Body of pancreas (tissue), 4 donors: ENCODE data around the gene C1orf94.

Experiments used
- POLR2A ChIP-seq, 3 donors: fragments of 450-650 bp; IDR thresholded peaks; one replicate each; pipeline ENCODE4 v1.6.1; 2016; ENCODE audit warnings: antibody characterized with exemption in 3 of 3, mild to moderate bottlenecking in 2 of 3
- TF ChIP-seq, protein P1 (sequence below), 7 experiments: fragments of 450-650 bp in 4 of 7; fragments of 200-600 bp in 3 of 7; sonication (generic) in 3 of 7; IDR thresholded peaks; one replicate each; pipeline ENCODE4 v1.5.1; 2016 to 2019; ENCODE audit warnings: antibody characterized with exemption in 7 of 7

DNA sequence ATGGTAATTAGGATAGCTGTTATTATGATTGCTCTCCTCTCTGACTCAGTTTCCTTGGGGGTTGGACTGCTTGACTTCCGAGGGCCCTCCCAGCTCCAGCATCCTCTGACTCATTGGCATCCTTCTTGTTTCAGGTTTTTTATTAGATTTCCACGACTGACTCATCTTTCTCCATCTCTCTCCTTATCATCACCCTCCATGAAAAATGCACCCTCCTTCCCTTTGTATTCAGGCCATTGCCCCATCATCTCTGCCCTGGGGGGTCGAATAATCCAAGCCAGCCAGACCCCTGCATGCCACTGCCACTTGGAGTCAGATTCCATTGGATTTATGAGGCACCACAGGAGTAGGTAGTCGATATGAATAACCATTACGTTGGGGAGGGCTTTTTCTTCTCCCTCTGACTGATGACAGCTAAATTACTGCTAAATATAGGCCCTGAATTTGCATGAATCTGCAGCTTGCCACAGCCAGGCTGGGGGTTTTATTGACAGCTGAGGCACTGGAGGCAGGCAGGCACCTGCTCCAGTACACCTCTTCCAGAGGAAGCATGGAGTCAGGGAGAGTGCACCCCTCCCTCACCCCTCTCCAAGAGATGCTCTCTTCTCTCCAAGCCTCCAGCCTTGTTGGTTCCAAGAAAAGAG lies 91.7 kb downstream of the C1orf94 start:
- TF ChIP-seq, protein P1, sequence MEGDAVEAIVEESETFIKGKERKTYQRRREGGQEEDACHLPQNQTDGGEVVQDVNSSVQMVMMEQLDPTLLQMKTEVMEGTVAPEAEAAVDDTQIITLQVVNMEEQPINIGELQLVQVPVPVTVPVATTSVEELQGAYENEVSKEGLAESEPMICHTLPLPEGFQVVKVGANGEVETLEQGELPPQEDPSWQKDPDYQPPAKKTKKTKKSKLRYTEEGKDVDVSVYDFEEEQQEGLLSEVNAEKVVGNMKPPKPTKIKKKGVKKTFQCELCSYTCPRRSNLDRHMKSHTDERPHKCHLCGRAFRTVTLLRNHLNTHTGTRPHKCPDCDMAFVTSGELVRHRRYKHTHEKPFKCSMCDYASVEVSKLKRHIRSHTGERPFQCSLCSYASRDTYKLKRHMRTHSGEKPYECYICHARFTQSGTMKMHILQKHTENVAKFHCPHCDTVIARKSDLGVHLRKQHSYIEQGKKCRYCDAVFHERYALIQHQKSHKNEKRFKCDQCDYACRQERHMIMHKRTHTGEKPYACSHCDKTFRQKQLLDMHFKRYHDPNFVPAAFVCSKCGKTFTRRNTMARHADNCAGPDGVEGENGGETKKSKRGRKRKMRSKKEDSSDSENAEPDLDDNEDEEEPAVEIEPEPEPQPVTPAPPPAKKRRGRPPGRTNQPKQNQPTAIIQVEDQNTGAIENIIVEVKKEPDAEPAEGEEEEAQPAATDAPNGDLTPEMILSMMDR (IDR thresholded peaks at IDR 0.05), result no peak
- no peak for TF ChIP-seq POLR2A (IDR thresholded peaks at IDR 0.05)
